ENCODE results near the gene C17orf58.

The C17orf58 gene

DNA sequence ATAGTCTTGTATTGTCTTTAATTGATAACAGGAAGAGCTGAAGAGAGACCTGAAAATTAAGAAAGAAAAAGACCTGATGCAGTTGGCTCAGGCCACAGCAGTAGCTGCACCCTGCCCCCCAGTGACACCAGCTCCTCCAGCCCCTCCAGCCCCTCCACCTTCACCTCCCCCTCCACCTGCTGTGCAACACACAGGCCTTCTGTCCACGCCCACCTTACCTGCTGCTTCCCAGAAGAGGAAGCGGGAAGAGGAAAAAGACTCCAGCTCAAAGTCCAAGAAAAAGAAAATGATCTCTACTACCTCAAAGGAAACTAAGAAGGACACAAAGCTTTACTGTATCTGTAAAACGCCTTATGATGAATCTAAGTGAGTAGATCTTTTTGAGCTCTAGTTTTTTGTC lies 36.8 kb downstream of the C17orf58 start:
- DNase-seq (ENCODE audit: low read depth in 2 of 2), result no peak

DNA sequence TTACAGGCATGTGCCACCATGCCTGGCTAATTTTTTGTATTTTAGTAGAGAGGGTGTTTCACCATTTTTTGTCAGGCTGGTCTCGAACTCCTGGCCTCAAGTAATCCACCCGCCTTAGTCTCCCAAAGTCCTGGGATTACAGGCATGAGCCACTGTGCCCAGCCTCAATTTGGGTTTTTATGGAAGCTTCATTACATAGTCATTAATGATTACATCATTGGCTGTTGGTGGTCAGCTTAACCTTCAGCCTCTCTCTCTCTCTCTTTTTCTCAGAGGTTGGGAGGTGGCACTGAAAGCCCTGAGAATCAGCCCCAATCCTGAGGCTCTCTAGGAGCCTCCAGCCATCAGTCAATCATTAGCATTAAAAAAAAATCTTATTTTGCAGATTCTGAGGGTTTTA lies 45.3 kb downstream of the C17orf58 start:
- DNase-seq (ENCODE audit: low read depth in 2 of 2), result no peak

DNA sequence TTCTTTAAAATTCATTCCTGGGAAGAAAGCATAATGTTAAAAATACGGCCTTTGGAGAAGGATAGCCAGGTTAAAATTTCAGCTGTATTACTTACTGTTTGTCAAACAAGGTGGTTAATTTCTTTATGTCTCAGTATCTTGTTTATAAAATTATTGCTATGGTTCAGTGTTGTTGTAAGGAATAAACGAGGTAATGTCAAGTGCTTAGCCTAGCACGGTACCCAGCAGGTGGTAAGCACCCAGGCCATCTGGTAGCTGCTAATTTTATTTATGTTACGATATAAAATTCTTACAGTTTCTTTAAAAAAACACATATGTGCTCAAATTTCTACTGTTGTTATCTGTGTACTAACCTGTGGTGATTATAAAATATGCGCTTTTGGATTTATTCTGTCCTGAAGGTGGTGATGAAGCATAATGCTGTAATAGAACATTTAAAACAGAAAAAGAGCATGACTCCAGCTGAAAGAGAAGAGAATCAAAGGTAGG lies 48.9 kb downstream of the C17orf58 start:
- no peak for DNase-seq (ENCODE audit: low read depth in 2 of 2)

DNA sequence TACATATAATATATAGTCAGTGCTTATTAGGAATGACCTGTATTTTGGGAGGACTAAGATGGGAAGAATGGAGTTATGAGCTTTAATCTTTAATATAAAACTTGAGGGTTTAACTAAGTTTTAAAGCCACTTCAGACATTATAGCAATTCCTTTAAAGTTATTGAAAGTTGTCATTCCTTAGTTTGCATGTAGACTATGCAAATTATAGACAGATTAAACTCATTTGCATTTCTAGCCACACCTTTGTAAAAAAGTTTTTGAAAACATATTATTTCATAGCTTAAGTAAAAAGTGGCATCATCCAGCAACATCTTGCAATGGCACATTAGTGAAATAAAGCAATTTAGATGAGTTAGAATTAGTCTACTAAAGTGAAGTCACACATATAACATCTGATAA lies 49.8 kb downstream of the C17orf58 start:
- no peak for DNase-seq (ENCODE audit: low read depth in 2 of 2)

DNA sequence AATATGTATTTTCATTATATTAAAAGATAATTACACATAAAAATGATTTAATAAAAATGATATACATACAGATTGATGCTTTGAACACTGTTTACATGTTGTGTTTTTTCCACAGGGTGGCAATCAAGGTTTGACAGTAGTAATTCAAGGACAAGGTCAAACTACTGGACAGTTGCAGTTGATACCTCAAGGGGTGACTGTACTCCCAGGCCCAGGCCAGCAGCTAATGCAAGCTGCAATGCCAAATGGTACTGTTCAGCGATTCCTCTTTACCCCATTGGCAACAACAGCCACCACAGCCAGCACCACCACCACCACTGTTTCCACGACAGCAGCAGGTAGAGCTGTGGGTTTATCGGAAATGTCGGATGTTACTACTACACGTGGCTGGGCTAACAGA lies 52.2 kb downstream of the C17orf58 start:
- no peak for DNase-seq (ENCODE audit: low read depth in 2 of 2)

DNA sequence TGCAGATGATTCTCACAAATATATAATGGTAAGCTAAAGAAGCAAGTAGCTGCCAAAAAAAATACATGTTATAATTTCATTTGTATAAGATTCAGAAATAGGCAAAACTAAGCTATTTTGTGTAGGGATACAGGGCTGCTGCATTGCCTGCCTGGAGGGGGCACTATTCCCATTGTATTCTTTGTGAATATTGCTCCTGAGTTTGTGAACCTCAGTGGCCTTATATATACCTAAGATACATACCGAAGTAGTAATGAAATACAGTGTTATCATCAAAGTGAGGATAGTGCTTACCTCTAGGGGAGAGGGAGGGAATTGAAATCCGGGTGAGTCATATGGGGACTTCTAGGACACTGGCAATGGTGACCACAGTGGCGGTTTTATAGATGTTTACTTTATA lies 53.5 kb downstream of the C17orf58 start:
- DNase-seq (ENCODE audit: low read depth in 2 of 2), result no peak
